Epithelial cell of esophagus (primary cell): ENCODE measurements around the gene KRT36.
A peak's percentile ranks its signal among the peaks of the same experiment; 100 is the strongest.

Source experiments
- DNase-seq: peaks from one replicate; pipeline ENCODE4 v3.0.0; 2010; ENCODE audit warnings: low read depth
- H3K4me3 ChIP-seq: 2 replicates; pipeline ENCODE4 v1.5.1; 2011; ENCODE audit warnings: mild to moderate bottlenecking, low read length, control low read depth
- TF ChIP-seq, protein P1 (sequence below): IDR thresholded peaks from 2 replicates; pipeline ENCODE4 v1.5.1; 2011; ENCODE audit warnings: low read depth, mild to moderate bottlenecking, low read length, control low read depth, inconsistent platforms; ENCODE audit not compliant: insufficient read depth; ENCODE audit errors: missing control alignments

KRT36 gene

DNA sequence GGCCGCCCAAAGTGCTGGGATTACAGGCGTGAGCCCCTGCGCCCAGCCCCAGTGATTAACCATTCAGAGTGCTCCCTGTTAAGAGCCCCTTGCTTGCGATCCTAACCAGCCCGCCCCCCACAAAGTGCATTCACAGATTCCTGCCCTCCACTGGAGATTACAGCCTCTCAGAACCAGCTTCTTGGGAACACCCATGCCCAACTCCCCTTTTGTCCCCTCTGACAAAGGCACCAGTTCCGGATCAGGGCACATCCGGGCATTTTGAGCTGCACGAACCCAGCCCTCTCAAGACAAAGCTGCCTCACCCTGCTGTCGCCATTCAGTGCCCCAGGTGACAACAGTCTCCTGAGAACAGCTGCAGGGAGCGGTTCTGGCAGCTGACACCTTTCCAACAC, 39.2 kb upstream of the KRT36 start:
- TF ChIP-seq, protein P1, sequence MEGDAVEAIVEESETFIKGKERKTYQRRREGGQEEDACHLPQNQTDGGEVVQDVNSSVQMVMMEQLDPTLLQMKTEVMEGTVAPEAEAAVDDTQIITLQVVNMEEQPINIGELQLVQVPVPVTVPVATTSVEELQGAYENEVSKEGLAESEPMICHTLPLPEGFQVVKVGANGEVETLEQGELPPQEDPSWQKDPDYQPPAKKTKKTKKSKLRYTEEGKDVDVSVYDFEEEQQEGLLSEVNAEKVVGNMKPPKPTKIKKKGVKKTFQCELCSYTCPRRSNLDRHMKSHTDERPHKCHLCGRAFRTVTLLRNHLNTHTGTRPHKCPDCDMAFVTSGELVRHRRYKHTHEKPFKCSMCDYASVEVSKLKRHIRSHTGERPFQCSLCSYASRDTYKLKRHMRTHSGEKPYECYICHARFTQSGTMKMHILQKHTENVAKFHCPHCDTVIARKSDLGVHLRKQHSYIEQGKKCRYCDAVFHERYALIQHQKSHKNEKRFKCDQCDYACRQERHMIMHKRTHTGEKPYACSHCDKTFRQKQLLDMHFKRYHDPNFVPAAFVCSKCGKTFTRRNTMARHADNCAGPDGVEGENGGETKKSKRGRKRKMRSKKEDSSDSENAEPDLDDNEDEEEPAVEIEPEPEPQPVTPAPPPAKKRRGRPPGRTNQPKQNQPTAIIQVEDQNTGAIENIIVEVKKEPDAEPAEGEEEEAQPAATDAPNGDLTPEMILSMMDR, result no peak
- H3K4me3 ChIP-seq, result no peak overlapping the region
- DNase-seq, result no peak

DNA sequence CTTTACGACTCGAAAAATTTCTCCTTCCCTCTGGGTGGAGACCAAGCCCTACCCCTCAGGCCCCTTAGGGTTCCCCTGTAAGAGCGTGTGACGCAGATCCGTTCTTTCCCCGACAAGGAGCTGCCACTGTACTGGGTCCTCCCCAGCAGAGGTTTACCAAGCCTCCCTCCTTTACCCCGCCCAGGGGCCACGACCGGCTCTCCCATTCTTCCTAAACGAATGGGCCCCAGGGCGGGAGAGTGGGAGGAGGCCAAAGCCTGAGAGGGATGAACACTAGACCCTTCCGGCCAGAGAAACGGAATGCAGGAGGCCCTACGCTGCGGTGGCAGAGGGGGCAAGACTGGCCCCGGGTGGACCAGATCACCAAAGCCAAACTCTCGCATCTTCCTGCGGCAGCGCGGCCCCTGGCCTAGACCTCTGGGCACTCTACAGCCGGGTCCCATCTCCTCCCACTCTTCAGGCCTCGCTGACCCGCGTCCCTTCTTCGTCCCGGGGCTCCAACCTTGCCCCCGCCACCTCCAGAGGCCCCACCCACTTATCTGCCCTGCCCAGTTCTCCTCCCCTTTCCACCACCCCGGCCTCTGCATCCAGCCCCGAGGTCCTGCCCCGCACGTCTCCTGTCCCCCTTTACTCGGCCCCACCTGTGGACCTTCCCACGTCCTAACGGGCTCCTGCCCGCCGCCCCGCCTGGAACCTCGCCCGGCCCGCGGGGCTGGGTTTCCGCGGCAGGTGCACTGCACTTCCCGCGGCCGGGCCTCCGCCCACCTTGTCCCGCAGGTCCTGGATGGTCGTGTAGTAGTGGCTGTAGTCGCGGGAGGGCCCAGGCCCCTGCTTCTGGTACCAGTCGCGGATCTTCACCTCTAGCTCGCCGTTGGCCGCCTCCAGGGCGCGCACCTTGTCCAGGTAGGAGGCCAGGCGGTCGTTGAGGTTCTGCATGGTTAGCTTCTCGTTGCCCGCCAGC, 37.6 kb upstream of the KRT36 start:
- TF ChIP-seq, protein P1, result no peak
- no peak for DNase-seq
- H3K4me3 ChIP-seq, result peak overlapping the region; percentile 66

GRCh38 chr17:41524261-41524660, 34.6 kb upstream of the KRT36 start:
- TF ChIP-seq, protein P1, result no peak
- H3K4me3 ChIP-seq, result peak overlapping the region; percentile 28
- no peak for DNase-seq

DNA sequence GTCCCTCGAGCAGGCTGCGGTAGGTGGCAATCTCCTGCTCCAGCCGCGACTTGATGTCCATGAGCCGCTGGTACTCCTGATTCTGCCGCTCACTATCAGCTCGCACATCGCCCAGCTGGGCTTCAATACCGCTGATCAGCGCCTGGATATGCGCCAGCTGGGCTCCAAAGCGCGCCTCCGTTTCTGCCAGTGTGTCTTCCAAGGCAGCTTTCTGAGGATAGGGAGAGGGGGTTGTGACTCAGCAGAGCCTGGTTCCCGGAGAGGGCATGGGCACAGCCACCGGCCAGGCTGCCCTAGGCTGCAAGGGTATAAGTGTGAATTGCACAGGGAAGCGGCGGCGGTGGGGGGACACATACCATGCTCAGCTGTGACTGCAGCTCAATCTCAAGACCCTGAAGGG, 34.1 kb upstream of the KRT36 start:
- DNase-seq, result peak; percentile 50
- TF ChIP-seq, protein P1, result no peak
- peak overlapping the region; percentile 28 for H3K4me3 ChIP-seq

DNA sequence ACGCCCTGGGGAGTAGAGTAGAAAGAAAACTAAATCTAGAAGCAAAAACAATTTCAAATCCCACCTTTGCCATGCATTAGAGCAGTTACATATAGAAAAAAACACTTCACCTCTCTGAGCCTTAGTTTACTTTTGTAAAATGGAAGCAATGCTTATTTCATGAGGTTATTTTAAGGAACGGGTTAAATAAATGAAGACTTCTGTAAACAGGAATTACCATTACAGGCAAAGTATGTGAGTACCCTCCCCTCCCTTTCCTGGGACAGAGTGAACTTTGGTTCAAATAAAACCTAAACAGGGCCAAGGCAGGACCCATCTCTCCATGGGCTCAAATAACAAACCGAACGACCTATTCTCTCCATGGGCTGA, 33.5 kb upstream of the KRT36 start:
- DNase-seq, result no peak
- TF ChIP-seq, protein P1, result no peak

DNA sequence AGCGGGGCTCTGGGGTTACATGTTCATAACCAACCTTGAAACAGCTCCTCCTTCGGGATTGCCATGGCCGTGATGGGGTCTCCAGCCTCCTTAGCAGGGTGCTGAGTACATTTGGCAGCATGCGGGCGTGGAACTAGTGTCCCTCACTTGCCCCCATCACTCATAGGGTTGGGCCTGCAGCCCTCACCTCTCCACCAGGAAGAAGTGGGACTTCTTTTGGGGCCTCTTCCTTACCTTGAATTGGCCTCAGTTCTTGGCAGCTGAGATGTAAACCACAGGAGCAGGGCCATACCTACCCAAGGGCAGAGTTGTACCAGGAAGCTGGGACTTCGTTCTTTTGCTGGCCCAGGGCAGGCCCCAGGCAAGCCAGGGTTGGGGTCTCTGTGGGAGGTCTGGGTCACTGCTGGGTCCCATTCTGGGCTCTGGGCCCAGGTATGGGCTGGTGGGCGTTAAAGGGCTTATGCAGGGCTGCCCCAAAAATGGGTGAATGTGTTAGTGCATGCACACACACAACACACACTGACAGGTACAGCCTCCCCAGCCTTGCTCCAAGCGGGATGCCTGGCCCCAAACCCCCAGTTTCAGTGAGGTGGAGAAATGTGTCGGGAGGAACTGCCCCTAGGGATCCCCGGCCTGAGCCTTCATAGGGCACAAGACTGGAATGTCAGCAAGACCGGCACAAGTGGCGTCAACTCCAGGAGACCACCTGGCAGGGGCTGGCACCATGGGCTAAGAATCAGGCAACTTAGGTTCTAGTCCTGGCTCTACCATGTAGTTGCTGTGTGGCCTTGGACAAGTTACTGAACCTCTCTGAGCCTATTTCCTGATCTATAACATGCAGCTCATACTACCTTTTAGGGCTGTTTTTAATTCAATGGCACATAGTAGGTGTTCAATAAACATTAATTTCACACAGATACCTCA, 32.9 kb upstream of the KRT36 start:
- TF ChIP-seq, protein P1, result no peak
- H3K4me3 ChIP-seq, result no peak overlapping the region
- peak; percentile 65 for DNase-seq

More for the DNA sequence above, 33.5 kb upstream of the KRT36 start:
- no peak overlapping the region for H3K4me3 ChIP-seq
